A673 (cell line): ENCODE measurements around the gene MAPK8IP3. TPM values are rescaled to one million over a fixed set of nuclear protein-coding genes. Genes with fewer than 3 reads are reported as not detected.

Experiments
- BruUV-seq: library from RNA; stranded (reverse); fragments of 400-500 nt; replicated peaks from 2 replicates; lab custom pipeline; 2021; lab: Mats Ljungman, UMichigan
- CTCF ChIA-PET: fragments of 300-600 bp; sonication (Branson Sonifier 250); formaldehyde crosslinking; loops from one replicate; lab custom pipeline; 2022; ENCODE audit warnings: antibody characterized with exemption; lab: Charles Lee
- POLR2A ChIA-PET: fragments of 300-600 bp; sonication (Branson Sonifier 250); formaldehyde crosslinking; loops from one replicate; lab custom pipeline; 2022; ENCODE audit warnings: antibody characterized with exemption; ENCODE audit not compliant: low non-redundant PET; lab: Charles Lee
- DNase-seq: peaks from one replicate; pipeline ENCODE4 v3.0.0-alpha.2; 2015; ENCODE audit warnings: low spot score
- H3K27ac ChIP-seq: fragments of 200-600 bp; sonication (generic); 2 replicates; pipeline ENCODE4 v1.5.1; 2016; ENCODE audit warnings: mixed run types, low read depth, mild to moderate bottlenecking, mixed read lengths, antibody characterized with exemption, low read length; ENCODE audit not compliant: poor library complexity, severe bottlenecking
- H3K27me3 ChIP-seq: fragments of 200-600 bp; sonication (generic); replicated peaks from 2 replicates; pipeline ENCODE4 v1.6.1; 2017; ENCODE audit warnings: mixed run types, low read depth, mild to moderate bottlenecking, mixed read lengths, antibody characterized with exemption, low read length; ENCODE audit not compliant: insufficient read depth, poor library complexity
- H3K36me3 ChIP-seq: fragments of 200-600 bp; sonication (generic); 2 replicates; pipeline ENCODE4 v1.6.1; 2016; ENCODE audit warnings: mixed run types, mild to moderate bottlenecking, mixed read lengths, antibody characterized with exemption, low read length; ENCODE audit not compliant: insufficient read depth, poor library complexity, severe bottlenecking
- H3K4me1 ChIP-seq: fragments of 200-600 bp; sonication (generic); 2 replicates; pipeline ENCODE4 v1.6.1; 2017; ENCODE audit warnings: mixed run types, mild to moderate bottlenecking, mixed read lengths, antibody characterized with exemption, low read length; ENCODE audit not compliant: insufficient read depth, poor library complexity, severe bottlenecking
- H3K4me3 ChIP-seq: fragments of 200-600 bp; sonication (generic); 2 replicates; pipeline ENCODE4 v1.5.1; 2016; ENCODE audit warnings: low read depth, mixed run types, mild to moderate bottlenecking, mixed read lengths, low read length; ENCODE audit not compliant: poor library complexity, severe bottlenecking
- H3K9me3 ChIP-seq: fragments of 200-600 bp; sonication (generic); 2 replicates; pipeline ENCODE4 v1.6.1; 2016; ENCODE audit warnings: mixed run types, low read depth, mild to moderate bottlenecking, mixed read lengths, antibody characterized with exemption, low read length; ENCODE audit not compliant: poor library complexity, severe bottlenecking
- EZH2 ChIP-seq: fragments of 200-600 bp; sonication (generic); IDR thresholded peaks from 2 replicates; pipeline ENCODE4 v1.6.1; 2017; ENCODE audit warnings: borderline replicate concordance, low read depth, mild to moderate bottlenecking, mixed read lengths, antibody characterized with exemption, low read length; ENCODE audit not compliant: poor library complexity, severe bottlenecking
- intact Hi-C: fragments of 100-400 bp; cut with micrococcal nuclease; formaldehyde crosslinking; loops from one replicate; pipeline ENCODE4 v1.10.0; 2022; ENCODE audit not compliant: unreplicated experiment
- total RNA-seq: library from RNA; stranded (reverse); gene quantifications from 2 replicates; pipeline ENCODE4 v1.2.3, GENCODE V29; 2021
- TF ChIP-seq, protein P1 (sequence below): fragments of 300-800, 200-600 bp; sonication (generic); conservative IDR thresholded peaks from 2 replicates; pipeline ENCODE4 v1.5.1; 2017; ENCODE audit warnings: low read depth, mild to moderate bottlenecking, antibody characterized with exemption, low read length, moderate library complexity, mixed read lengths

The MAPK8IP3 gene
- total RNA-seq, 1 experiment from 2014 or later = 69.2 TPM

DNA sequence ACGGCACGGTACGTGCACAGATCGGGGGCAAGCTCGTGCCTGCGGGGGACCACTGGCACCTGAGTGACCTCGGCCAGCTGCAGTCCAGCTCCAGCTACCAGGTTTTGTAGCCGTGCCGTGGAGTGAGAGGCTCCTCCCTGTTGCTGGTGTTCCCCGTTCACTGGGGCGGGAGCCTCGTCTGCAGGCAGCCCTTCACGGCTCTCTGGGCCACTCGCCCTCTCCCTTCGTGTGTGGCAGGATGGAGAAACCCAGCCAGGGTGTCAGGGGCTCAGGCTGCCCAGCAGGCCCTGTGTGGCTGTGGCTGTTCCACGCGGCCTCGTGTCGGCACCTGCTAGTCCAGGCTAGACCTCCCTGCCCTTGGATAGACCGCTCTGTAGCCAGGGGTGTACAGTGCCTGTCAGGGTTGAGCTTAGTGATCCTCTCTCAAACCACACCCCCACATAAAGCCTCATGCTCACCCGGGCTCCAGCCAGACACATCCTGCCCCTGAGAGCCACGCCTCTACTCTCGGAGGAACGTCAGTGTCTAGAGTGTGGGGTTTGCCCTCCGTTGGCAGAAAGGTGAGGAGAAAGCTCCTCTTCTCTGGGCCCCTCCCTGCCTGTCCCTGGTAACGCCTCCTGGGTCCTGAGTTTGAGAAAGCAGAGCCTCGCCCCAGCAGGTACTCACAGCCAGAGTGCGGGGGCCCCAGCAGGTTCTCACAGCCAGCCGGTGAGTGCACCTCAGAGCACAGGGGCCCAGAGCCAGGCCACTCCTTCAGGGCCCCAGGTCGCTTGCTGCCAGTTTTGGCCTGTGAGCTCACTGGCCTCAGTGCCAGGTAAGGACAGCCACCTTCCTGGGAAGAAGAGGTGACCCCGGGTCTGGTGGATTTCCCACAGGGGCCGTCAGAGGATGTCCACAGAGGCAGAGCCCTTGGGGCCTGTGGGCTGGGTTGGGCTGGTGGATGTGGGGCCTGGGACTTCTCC, 37.7 kb downstream of the MAPK8IP3 start:
- H3K36me3 ChIP-seq = peaks cover 10% of the 10 kb centered on the region
- CTCF ChIA-PET = no interaction called here
- BruUV-seq = no TSS peak

DNA sequence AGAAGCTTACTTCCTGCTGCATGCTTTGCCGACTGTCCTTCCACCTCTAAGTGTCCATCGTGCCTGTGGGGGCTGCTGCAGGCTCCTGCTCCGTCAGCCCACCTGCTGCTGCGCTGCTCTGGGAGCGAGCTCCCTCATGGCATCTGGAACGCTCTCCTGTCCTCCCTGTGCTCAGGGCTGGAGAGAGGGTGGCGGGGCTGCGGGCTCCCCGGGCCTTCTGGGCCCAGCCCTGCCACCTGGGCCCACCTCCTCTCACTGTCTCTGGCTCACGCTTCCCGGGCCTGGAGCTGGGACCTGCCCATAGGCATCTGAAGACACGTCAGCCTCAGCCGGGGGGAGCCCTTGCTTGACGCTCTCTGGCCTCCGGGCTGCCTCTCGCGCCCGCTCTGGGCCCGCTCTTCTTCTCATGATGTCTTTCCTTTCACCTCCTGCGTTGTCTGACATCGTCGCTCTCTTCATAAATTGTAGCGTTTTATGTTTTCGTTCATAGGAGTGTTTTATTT, 38.4 kb downstream of the MAPK8IP3 start:
- TF ChIP-seq, protein P1, sequence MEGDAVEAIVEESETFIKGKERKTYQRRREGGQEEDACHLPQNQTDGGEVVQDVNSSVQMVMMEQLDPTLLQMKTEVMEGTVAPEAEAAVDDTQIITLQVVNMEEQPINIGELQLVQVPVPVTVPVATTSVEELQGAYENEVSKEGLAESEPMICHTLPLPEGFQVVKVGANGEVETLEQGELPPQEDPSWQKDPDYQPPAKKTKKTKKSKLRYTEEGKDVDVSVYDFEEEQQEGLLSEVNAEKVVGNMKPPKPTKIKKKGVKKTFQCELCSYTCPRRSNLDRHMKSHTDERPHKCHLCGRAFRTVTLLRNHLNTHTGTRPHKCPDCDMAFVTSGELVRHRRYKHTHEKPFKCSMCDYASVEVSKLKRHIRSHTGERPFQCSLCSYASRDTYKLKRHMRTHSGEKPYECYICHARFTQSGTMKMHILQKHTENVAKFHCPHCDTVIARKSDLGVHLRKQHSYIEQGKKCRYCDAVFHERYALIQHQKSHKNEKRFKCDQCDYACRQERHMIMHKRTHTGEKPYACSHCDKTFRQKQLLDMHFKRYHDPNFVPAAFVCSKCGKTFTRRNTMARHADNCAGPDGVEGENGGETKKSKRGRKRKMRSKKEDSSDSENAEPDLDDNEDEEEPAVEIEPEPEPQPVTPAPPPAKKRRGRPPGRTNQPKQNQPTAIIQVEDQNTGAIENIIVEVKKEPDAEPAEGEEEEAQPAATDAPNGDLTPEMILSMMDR = no peak
- no peak for TF ChIP-seq EZH2
- H3K27ac ChIP-seq = no peak overlapping the region
- CTCF ChIA-PET = no interaction called here
- H3K4me1 ChIP-seq = no peaks in the 10 kb centered on the region
- no peaks in the 10 kb centered on the region for H3K27me3 ChIP-seq
- H3K9me3 ChIP-seq = no peaks in the 10 kb centered on the region
- POLR2A ChIA-PET = no interaction called here
- no peak for DNase-seq
- peaks cover 10% of the 10 kb centered on the region for H3K36me3 ChIP-seq
- H3K4me3 ChIP-seq = no peak overlapping the region
- BruUV-seq = no TSS peak
- intact Hi-C loops = no loop called here

More for the DNA sequence above, 37.7 kb downstream of the MAPK8IP3 start:
- Histone ChIP-seq H3K27ac (no peak overlapping the region), H3K27me3 (no peaks in the 10 kb centered on the region), H3K4me3 (no peak overlapping the region), H3K4me1 (no peaks in the 10 kb centered on the region), H3K9me3 (no peaks in the 10 kb centered on the region)
- no peak for DNase-seq
- TF ChIP-seq EZH2 = no peak
- TF ChIP-seq, protein P1 = no peak
- POLR2A ChIA-PET = no interaction called here
- intact Hi-C loops = no loop called here

DNA sequence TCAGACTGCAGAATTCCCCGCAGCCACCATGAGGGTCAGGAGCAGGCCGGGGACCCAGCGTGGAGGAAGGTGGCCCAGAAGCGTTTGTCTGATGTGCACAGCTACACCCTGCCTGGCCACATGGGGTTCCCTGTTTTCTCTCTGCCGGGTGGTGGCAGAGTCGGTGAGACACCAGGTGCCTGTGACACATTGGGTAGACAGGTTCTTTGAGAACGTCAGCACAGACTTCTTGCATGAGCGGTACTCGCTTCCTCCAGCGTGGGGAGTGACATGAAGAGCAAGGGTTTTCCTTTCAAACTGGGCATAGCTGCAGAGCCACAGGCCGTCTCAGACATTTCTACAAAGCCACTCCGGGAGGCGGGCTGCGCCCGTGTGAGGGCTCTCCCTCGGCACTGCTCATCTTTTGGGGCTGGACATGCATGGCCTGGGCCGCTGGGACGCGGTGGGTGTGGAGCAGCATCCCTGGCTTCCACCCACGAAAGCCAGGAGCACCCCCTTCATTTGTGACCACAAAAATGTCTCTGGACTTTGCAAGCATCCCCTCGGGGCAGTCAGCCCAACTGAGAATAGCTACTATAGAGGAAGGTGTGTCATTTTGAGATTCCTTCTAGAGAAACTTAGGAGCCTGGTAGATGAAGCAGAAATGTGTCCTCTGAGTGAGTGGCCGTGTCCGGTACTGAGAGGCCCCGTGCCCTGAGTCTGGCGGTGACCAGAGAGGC, 39.3 kb downstream of the MAPK8IP3 start:
- no peaks in the 10 kb centered on the region for H3K9me3 ChIP-seq
- POLR2A ChIA-PET = no interaction called here
- intact Hi-C loops = no loop called here
- TF ChIP-seq EZH2 = no peak
- TF ChIP-seq, protein P1 = no peak
- CTCF ChIA-PET = no interaction called here
- no TSS peak for BruUV-seq
- H3K4me3 ChIP-seq = no peak overlapping the region
- H3K27ac ChIP-seq = no peak overlapping the region
- H3K4me1 ChIP-seq = no peaks in the 10 kb centered on the region
- H3K36me3 ChIP-seq = peaks cover 14% of the 10 kb centered on the region
- DNase-seq = no peak
- H3K27me3 ChIP-seq = no peaks in the 10 kb centered on the region
